Measurements from ENCODE around the gene ANKRD22.

GRCh38 chr10:88898727-88899126 is 47.1 kb upstream of the ANKRD22 start:
- TF ChIP-seq POLR2A (IDR thresholded peaks at IDR 0.05), result no peak
- TF ChIP-seq CTCF (IDR thresholded peaks at IDR 0.05), result no peak

Measured in adrenal gland (tissue), 5 donors.